Thoracic aorta (tissue), 2 donors: ENCODE results near the gene NSFL1C. TPM values are rescaled to one million over a fixed set of nuclear protein-coding genes. Genes with fewer than 3 reads are reported as not detected.
A peak's percentile ranks its signal among the peaks of the same experiment; 100 is the strongest.
"Not testable (repeated sequence)": the region's sequence is repeated elsewhere in the genome, so short reads cannot be mapped to it uniquely, and the experiment has no call there.

Experiments
- ATAC-seq: fragments of 150-250 bp; one replicate; pipeline ENCODE4 v1.8.0; 2017; ENCODE audit warnings: low read depth; ENCODE audit not compliant: insufficient number of reproducible peaks, low FRiP score
- DNase-seq: peaks from one replicate; pipeline ENCODE4 v3.0.0-alpha.2; 2020; ENCODE audit warnings: low spot score
- H3K27ac ChIP-seq, 2 donors: fragments of 200-600 bp; sonication (generic); 1 replicate in 1 of 2; 2 replicates in 1 of 2; pipeline ENCODE4 v1.5.1; 2016; ENCODE audit warnings: mild to moderate bottlenecking in 2 of 2, moderate library complexity in 2 of 2
- H3K27me3 ChIP-seq: fragments of 200-600 bp; sonication (generic); replicated peaks from 2 replicates; pipeline ENCODE4 v1.6.0; 2016; ENCODE audit warnings: mild to moderate bottlenecking; ENCODE audit not compliant: insufficient read depth
- H3K36me3 ChIP-seq: fragments of 200-600 bp; sonication (generic); one replicate; pipeline ENCODE4 v1.5.1; 2016
- H3K4me1 ChIP-seq, 2 donors: fragments of 200-600 bp; sonication (generic); 1 replicate in 1 of 2; 2 replicates in 1 of 2; pipeline versions ENCODE4 v1.5.1 to v1.6.0; 2016; ENCODE audit warnings: low read depth in 2 of 2, mild to moderate bottlenecking in 1 of 2; ENCODE audit not compliant: control insufficient read depth in 1 of 2
- H3K4me3 ChIP-seq: fragments of 200-600 bp; sonication (generic); 2 replicates; pipeline ENCODE4 v1.5.1; 2016; ENCODE audit warnings: mild to moderate bottlenecking
- H3K9me3 ChIP-seq: fragments of 200-600 bp; sonication (generic); 2 replicates; pipeline ENCODE4 v1.5.1; 2016
- total RNA-seq, 2 donors: library from RNA; depleted of rRNA; stranded (reverse); fragments of >200 nt; gene quantifications; one replicate each; pipeline versions ENCODE4 v1.1.0 to v1.2.3, GENCODE V29; 2016
- TF ChIP-seq, protein P1 (sequence below): fragments of 200-600 bp; sonication (generic); IDR thresholded peaks from one replicate; pipeline ENCODE4 v1.5.1; 2019; ENCODE audit warnings: antibody characterized with exemption

Gene NSFL1C
- total RNA-seq, 2 donors from 2014 or later = 26.9 to 49.7 TPM

DNA sequence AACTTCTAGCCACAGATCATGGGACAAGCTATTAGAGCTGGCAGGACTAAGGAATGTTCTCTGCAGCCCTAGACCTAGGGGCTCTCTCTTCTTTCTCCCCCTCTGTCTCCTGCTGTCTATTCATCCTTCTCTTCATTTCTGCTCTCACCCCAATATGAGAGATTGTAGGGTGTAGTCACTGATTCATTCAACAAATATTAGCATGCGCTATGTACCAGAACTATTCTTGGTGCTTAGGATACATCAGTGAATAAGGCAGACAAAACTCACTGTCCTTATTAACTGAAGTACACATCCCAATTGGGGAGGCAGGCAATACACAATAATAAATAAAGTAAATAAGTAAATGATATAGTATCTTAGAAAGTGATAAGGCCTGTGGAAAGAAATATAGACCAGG is 39.2 kb upstream of the NSFL1C start:
- no peaks in the 10 kb centered on the region for H3K4me1 ChIP-seq
- H3K9me3 ChIP-seq = no peaks in the 10 kb centered on the region
- H3K36me3 ChIP-seq = no peaks in the 10 kb centered on the region
- DNase-seq (no peak), ATAC-seq (no peak)
- no peak overlapping the region for H3K27ac ChIP-seq
- no peak overlapping the region for H3K4me3 ChIP-seq
- TF ChIP-seq, protein P1, sequence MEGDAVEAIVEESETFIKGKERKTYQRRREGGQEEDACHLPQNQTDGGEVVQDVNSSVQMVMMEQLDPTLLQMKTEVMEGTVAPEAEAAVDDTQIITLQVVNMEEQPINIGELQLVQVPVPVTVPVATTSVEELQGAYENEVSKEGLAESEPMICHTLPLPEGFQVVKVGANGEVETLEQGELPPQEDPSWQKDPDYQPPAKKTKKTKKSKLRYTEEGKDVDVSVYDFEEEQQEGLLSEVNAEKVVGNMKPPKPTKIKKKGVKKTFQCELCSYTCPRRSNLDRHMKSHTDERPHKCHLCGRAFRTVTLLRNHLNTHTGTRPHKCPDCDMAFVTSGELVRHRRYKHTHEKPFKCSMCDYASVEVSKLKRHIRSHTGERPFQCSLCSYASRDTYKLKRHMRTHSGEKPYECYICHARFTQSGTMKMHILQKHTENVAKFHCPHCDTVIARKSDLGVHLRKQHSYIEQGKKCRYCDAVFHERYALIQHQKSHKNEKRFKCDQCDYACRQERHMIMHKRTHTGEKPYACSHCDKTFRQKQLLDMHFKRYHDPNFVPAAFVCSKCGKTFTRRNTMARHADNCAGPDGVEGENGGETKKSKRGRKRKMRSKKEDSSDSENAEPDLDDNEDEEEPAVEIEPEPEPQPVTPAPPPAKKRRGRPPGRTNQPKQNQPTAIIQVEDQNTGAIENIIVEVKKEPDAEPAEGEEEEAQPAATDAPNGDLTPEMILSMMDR = no peak
- H3K27me3 ChIP-seq = no peaks in the 10 kb centered on the region

DNA sequence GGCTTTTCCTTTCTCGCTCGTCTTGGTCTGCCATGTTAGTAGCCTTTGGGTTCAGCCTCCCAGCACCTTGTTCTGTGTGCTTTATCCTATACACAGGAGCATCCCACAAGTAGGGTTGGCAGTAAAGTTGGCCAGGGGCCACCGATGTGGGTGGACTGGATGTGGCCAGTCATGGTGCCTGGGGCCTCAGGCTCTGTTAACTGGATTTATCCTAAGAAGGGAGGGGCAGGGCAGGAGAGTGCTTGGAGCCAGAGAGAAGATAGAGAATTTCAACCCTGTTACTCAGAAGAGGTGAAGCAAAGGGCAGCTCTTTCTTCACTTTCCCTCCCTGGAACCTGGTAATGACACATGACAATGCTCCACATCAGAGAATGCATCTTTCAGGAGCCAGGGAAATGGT is 38.7 kb upstream of the NSFL1C start:
- ATAC-seq = no peak
- no peak overlapping the region for H3K4me3 ChIP-seq

DNA sequence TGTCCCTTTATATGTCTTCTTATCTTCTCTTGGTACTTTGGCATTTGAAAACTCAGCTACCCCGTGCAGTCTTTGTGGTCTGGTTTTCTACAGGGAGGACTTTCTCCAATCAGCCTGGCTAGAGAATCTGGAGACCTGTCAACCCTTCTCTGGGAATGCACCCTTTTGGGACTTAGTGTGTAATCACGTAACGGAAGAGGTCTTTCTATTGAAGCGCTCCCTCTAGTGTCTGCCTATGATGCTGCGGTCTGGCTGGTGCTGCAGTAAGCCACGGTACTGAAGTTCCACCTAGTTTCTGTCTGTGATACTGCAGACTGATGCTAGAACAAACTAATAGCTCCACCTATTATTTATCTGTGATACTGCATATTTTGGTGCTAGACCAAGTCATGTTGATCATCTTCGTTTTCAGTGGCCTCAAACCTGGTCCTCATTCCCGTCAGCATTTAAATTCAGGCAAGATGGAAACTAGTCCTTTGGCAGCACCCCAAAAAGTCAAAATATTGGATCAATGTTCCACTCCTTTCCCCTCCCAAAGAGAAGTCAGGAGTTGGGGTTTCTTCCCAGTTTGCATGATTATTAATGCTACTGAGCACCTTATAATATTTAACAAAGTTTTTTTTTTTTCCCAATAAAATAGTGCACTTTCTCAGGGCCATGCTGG is 37.0 kb upstream of the NSFL1C start:
- TF ChIP-seq, protein P1 = peak; percentile 40
- Histone ChIP-seq H3K4me3 (no peak overlapping the region), H3K27me3 (no peaks in the 10 kb centered on the region), H3K4me1 (no peaks in the 10 kb centered on the region), H3K9me3 (no peaks in the 10 kb centered on the region), H3K27ac (no peak overlapping the region), H3K36me3 (no peaks in the 10 kb centered on the region)
- DNase-seq = no peak
- no peak for ATAC-seq

More for the DNA sequence above, 38.7 kb upstream of the NSFL1C start:
- TF ChIP-seq, protein P1 = no peak
- DNase-seq = no peak
- no peaks in the 10 kb centered on the region for H3K36me3 ChIP-seq
- H3K9me3 ChIP-seq = no peaks in the 10 kb centered on the region
- H3K27me3 ChIP-seq = no peaks in the 10 kb centered on the region
- H3K27ac ChIP-seq = no peak overlapping the region
- no peaks in the 10 kb centered on the region for H3K4me1 ChIP-seq

DNA sequence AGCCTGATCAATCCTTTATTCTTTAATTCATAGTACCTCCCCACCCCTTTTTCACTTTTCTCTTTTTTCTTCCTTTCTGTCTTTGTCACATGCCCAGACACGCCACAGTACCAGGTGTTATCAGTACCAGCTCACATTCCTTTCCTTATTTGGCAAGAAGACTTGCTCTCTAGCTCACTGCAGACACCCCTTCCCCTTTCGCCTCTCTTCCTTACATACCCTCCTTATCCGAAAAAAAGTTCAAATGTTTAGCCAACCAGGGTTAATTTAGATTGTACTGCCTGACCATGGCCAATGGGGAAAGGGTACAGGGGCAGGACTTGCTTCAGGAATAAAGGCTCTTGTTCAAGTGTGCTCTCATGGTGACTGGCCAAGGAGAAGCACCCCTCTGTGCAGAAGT is 33.8 kb upstream of the NSFL1C start:
- TF ChIP-seq, protein P1 = no peak
- ATAC-seq (no peak), DNase-seq (no peak)
- Histone ChIP-seq H3K27me3 (no peaks in the 10 kb centered on the region), H3K36me3 (no peaks in the 10 kb centered on the region), H3K9me3 (no peaks in the 10 kb centered on the region), H3K4me3 (no peak overlapping the region), H3K4me1 (no peaks in the 10 kb centered on the region), H3K27ac (no peak overlapping the region)

DNA sequence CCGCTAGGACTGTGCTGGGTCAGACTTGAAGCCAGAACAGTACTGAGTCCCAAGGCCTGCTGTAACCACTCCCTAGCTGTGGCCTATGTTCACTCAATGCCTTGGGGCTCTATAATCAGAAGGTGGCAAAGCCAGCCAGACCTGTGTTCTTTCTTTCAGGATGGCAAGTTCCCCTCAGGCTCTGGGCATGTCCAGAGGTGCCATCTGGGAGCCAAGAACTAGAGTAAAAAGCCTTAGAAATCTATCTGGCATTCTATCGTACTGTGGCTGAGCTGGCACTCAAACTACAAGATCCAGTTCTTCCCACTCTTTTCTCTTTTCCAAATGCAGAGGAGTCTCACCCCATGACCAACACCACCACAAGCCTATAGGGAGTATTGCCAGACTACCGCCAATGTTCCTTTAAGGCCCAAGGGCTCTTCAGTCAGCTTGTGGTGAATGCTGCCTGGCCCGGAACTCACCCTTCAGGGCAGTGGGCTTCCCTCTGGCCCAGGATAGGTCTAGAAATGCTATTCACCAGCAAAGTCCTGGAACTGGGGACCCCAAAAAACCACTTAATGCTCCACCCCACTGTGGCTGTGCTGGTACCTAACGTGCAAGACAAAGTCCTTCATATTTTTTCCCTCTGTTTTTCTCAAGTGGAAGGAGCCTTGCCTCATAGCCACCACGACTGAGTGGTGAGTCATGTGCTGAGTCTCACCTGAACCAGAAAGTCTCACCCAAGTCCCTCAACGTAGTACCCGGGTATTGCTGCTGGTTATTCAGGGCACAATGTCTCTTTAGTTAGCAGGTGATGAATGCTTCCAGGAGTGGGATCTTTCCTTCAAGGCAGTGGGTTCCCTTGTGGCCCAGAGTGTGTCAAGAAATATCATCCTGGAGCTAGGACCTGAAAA is 33.1 kb upstream of the NSFL1C start:
- Histone ChIP-seq H3K9me3 (no peaks in the 10 kb centered on the region), H3K4me1 (no peaks in the 10 kb centered on the region), H3K27ac (no peak overlapping the region), H3K36me3 (no peaks in the 10 kb centered on the region), H3K27me3 (no peaks in the 10 kb centered on the region), H3K4me3 (no peak overlapping the region)
- no peak for ATAC-seq
- DNase-seq = no peak
- TF ChIP-seq, protein P1 = no peak

DNA sequence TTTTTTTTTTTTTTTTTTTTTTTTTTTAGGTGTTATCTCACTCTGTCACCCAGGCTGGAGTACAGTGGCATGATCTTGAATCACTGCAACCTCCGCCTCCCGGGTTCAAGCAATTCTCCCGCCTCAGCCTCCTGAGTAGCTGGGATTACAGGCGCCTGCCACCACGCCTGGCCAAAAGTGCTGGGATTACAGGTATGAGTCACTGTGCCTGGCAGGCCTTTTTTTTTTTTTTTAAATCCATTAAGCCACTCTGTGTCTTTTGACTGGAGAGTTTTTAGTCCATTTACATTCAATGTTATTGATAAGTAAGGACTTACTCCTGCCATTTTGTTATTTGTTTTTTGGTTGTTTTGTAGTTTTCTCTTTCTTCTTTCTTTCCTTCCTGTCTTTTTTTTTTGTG is 30.7 kb upstream of the NSFL1C start:
- not testable (repeated sequence) for ATAC-seq, H3K9me3 ChIP-seq, H3K27me3 ChIP-seq, DNase-seq, H3K27ac ChIP-seq, H3K4me3 ChIP-seq, H3K4me1 ChIP-seq, H3K36me3 ChIP-seq
